Islet of Langerhans (tissue), 1 donor: ENCODE results near the gene GGA2.
"Not testable (repeated sequence)": the region's sequence is repeated elsewhere in the genome, so short reads cannot be mapped to it uniquely, and the experiment has no call there.

Experiments
- FAIRE-seq: peaks from one replicate; lab custom pipeline; 2011; peaks lifted over from hg19 to GRCh38; lab: Jason Lieb, UNC

GGA2 gene

GRCh38 chr16:23523321-23523720, 13.0 kb upstream of the GGA2 start:
- FAIRE-seq = no peak

- FAIRE-seq = no peak
Measured at GRCh38 chr16:23521965-23522364, 11.7 kb upstream of the GGA2 start.

GRCh38 chr16:23521037-23521743, 10.9 kb upstream of the GGA2 start:
- FAIRE-seq = no peak

- no peak for FAIRE-seq
Measured at GRCh38 chr16:23520500-23520899, 10.2 kb upstream of the GGA2 start.

GRCh38 chr16:23519282-23519681, 9.0 kb upstream of the GGA2 start:
- no peak for FAIRE-seq

- FAIRE-seq = no peak
Measured at GRCh38 chr16:23518435-23518891, 8.2 kb upstream of the GGA2 start.

GRCh38 chr16:23516366-23517137, 6.3 kb upstream of the GGA2 start:
- no peak for FAIRE-seq

- no peak for FAIRE-seq
Measured at GRCh38 chr16:23515881-23516280, 5.6 kb upstream of the GGA2 start.

GRCh38 chr16:23514381-23515152, 4.3 kb upstream of the GGA2 start:
- no peak for FAIRE-seq

GRCh38 chr16:23512168-23512695, 1.9 kb upstream of the GGA2 start:
- no peak for FAIRE-seq

GRCh38 chr16:23511731-23512130, 1.4 kb upstream of the GGA2 start:
- no peak for FAIRE-seq

GRCh38 chr16:23510915-23511270, 599 bp upstream of the GGA2 start:
- not testable (repeated sequence) for FAIRE-seq

GRCh38 chr16:23509782-23510163, 521 bp downstream of the GGA2 start:
- no peak for FAIRE-seq

- FAIRE-seq = no peak
Measured at GRCh38 chr16:23509441-23509754, 896 bp downstream of the GGA2 start.

- no peak for FAIRE-seq
Measured at GRCh38 chr16:23508589-23509440, 1.5 kb downstream of the GGA2 start.

- no peak for FAIRE-seq
Measured at GRCh38 chr16:23506606-23506994, 3.7 kb downstream of the GGA2 start.

GRCh38 chr16:23505671-23506605, 4.4 kb downstream of the GGA2 start:
- FAIRE-seq = no peak

- FAIRE-seq = no peak
Measured at GRCh38 chr16:23505180-23505665, 5.1 kb downstream of the GGA2 start.

- FAIRE-seq = no peak
Measured at GRCh38 chr16:23504453-23505179, 5.7 kb downstream of the GGA2 start.

GRCh38 chr16:23504076-23504452, 6.2 kb downstream of the GGA2 start:
- FAIRE-seq = no peak
